CD4-positive, alpha-beta T cell (primary cell): ENCODE data around the gene TINAGL1. TPM values are rescaled to one million over a fixed set of nuclear protein-coding genes. Genes with fewer than 3 reads are reported as not detected.

Source experiments
- ATAC-seq: fragments of 200-7000 bp; cut with Tn5 transposase; one replicate; pipeline ENCODE4 v1.10.0; 2022; ENCODE audit warnings: mild to moderate bottlenecking; ENCODE audit not compliant: poor library complexity
- CTCF ChIA-PET: fragments of 350-600 bp; sonication (Branson Sonifier 250); formaldehyde crosslinking; loops from one replicate; lab custom pipeline; 2021; ENCODE audit warnings: antibody characterized with exemption, inconsistent platforms; lab: Charles Lee
- POLR2A ChIA-PET: fragments of 350-600 bp; sonication (Branson Sonifier 250); formaldehyde crosslinking; loops from one replicate; lab custom pipeline; 2021; ENCODE audit warnings: antibody characterized with exemption, inconsistent platforms; lab: Charles Lee
- DNase-seq, 14 experiments: peaks; one replicate each; pipeline ENCODE4 v3.0.0-alpha.2; 2013 to 2020; ENCODE audit warnings: mixed read lengths in 2 of 14
- H3K27ac ChIP-seq, 2 donors: one replicate each; pipeline versions ENCODE4 v1.5.1 to v1.7.0; 2013; ENCODE audit warnings: low read length in 2 of 2, low read depth in 1 of 2, mild to moderate bottlenecking in 1 of 2
- H3K27me3 ChIP-seq, 2 experiments: 1 replicate in 1 of 2; 2 replicates in 1 of 2; pipeline versions ENCODE4 v1.6.1 to v1.7.0; 2013; ENCODE audit warnings: low read length in 2 of 2, control low read depth in 1 of 2, mild to moderate bottlenecking in 1 of 2, moderate library complexity in 1 of 2; ENCODE audit not compliant: insufficient read depth in 2 of 2, control insufficient read depth in 1 of 2
- H3K36me3 ChIP-seq: one replicate; pipeline ENCODE4 v1.6.1; 2013; ENCODE audit warnings: low read length, control low read depth; ENCODE audit not compliant: insufficient read depth
- H3K4me1 ChIP-seq: one replicate; pipeline ENCODE4 v1.6.1; 2013; ENCODE audit warnings: low read length, control low read depth; ENCODE audit not compliant: insufficient read depth
- H3K4me3 ChIP-seq: one replicate; pipeline ENCODE4 v1.5.1; 2013; ENCODE audit warnings: mild to moderate bottlenecking, low read length, moderate library complexity
- H3K9me3 ChIP-seq, 2 experiments: 1 replicate in 1 of 2; 2 replicates in 1 of 2; pipeline versions ENCODE4 v1.6.1 to v1.7.0; 2013; ENCODE audit warnings: low read length in 2 of 2, mild to moderate bottlenecking in 2 of 2, control low read depth in 1 of 2, moderate library complexity in 1 of 2; ENCODE audit not compliant: control insufficient read depth in 1 of 2, insufficient read depth in 1 of 2
- H3K27ac Mint-ChIP-seq: one replicate; pipeline ENCODE4 v1.8.0; 2020; ENCODE audit warnings: mixed read lengths
- H3K27me3 Mint-ChIP-seq: one replicate; pipeline ENCODE4 v1.8.0; 2021; ENCODE audit warnings: mixed read lengths
- H3K36me3 Mint-ChIP-seq: one replicate; pipeline ENCODE4 v1.8.0; 2021; ENCODE audit warnings: low read depth, mixed read lengths
- H3K4me1 Mint-ChIP-seq: one replicate; pipeline ENCODE4 v1.8.0; 2021; ENCODE audit warnings: low read depth, mixed read lengths
- H3K4me3 Mint-ChIP-seq: one replicate; pipeline ENCODE4 v1.8.0; 2020; ENCODE audit warnings: mild to moderate bottlenecking, mixed read lengths
- H3K9me3 Mint-ChIP-seq: one replicate; pipeline ENCODE4 v1.8.0; 2020; ENCODE audit warnings: mixed read lengths
- CTCF ChIP-seq: fragments of 200-600 bp; IDR thresholded peaks from one replicate; pipeline ENCODE4 v1.8.0; 2022; ENCODE audit warnings: antibody characterized with exemption, mild to moderate bottlenecking
- intact Hi-C, 2 experiments: fragments of 100-400 bp; cut with DNase I in 1 of 2; cut with micrococcal nuclease in 1 of 2; formaldehyde crosslinking; loops; one replicate each; pipeline versions ENCODE4 v1.15.1 to v1.9.0; 2023 to 2025; cut with DNase I, micrococcal nuclease
- total RNA-seq, 174 experiments: library from RNA in 2 of 174; stranded (reverse) in 2 of 174; gene quantifications; one replicate each; pipeline ENCODE4 v1.2.3 and lab custom pipeline; 2021 to 2026

The TINAGL1 gene
- total RNA-seq, 2 experiments from 2014 or later, result not detected

- no peak for TF ChIP-seq CTCF
- Histone ChIP-seq H3K4me1 (no peaks in the 10 kb centered on the region), H3K4me3 (no peak overlapping the region), H3K27me3 (peaks cover 5 to 10% of the 10 kb centered on the region in 2 experiments), H3K27ac (no peak overlapping the region), H3K36me3 (no peaks in the 10 kb centered on the region), H3K9me3 (no peaks in the 10 kb centered on the region)
- CTCF ChIA-PET, result no interaction called here
- Mint-ChIP-seq H3K4me1 (no peaks in the 10 kb centered on the region), H3K27me3 (peaks cover 5% of the 10 kb centered on the region), H3K4me3 (no peak overlapping the region), H3K9me3 (no peaks in the 10 kb centered on the region), H3K27ac (no peak overlapping the region), H3K36me3 (no peaks in the 10 kb centered on the region)
- no peak for ATAC-seq
- intact Hi-C loops, result loop anchor here in 1 of 2 experiments (10.0 kb wide), 1 partner anchor 397 kb away; no protein-coding TSS in a partner anchor
- no peak for DNase-seq
- POLR2A ChIA-PET, result no interaction called here
These were observed 8.3 kb upstream of the TINAGL1 start for GRCh38 chr1:31567956-31568570.

GRCh38 chr1:31568895-31569595, 7.3 kb upstream of the TINAGL1 start:
- H3K4me3 ChIP-seq, result no peak overlapping the region
- no peaks in the 10 kb centered on the region for H3K4me1 ChIP-seq
- Mint-ChIP-seq H3K27ac (no peak overlapping the region), H3K9me3 (no peaks in the 10 kb centered on the region), H3K4me1 (no peaks in the 10 kb centered on the region), H3K27me3 (peaks cover 8% of the 10 kb centered on the region), H3K4me3 (no peak overlapping the region), H3K36me3 (no peaks in the 10 kb centered on the region)
- no peaks in the 10 kb centered on the region for H3K36me3 ChIP-seq
- ChIA-PET POLR2A (no interaction called here), CTCF (no interaction called here)
- H3K27ac ChIP-seq, result no peak overlapping the region
- no peaks in the 10 kb centered on the region for H3K9me3 ChIP-seq
- DNase-seq, result no peak
- H3K27me3 ChIP-seq, result peaks cover 0 to 10% of the 10 kb centered on the region in 2 experiments
- intact Hi-C loops, result loop anchor here in 1 of 2 experiments (10.0 kb wide), 1 partner anchor 396 kb away; no protein-coding TSS in a partner anchor
- ATAC-seq, result no peak
- no peak for TF ChIP-seq CTCF

GRCh38 chr1:31569596-31570173, 6.6 kb upstream of the TINAGL1 start:
- CTCF ChIA-PET, result no interaction called here
- Mint-ChIP-seq H3K9me3 (no peaks in the 10 kb centered on the region), H3K36me3 (no peaks in the 10 kb centered on the region), H3K27me3 (peaks cover 14% of the 10 kb centered on the region), H3K4me3 (no peak overlapping the region), H3K4me1 (no peaks in the 10 kb centered on the region), H3K27ac (no peak overlapping the region)
- DNase-seq, result no peak
- H3K4me3 ChIP-seq, result no peak overlapping the region
- POLR2A ChIA-PET, result no interaction called here
- H3K27me3 ChIP-seq, result peaks cover 0 to 5% of the 10 kb centered on the region in 2 experiments
- H3K9me3 ChIP-seq, result no peaks in the 10 kb centered on the region
- no peak overlapping the region for H3K27ac ChIP-seq
- no peak for TF ChIP-seq CTCF
- H3K4me1 ChIP-seq, result no peaks in the 10 kb centered on the region
- intact Hi-C loops, result loop anchor here in 1 of 2 experiments (10.0 kb wide), 1 partner anchor 395 kb away; no protein-coding TSS in a partner anchor
- ATAC-seq, result no peak
- H3K36me3 ChIP-seq, result no peaks in the 10 kb centered on the region
